Fibroblast of pulmonary artery (primary cell): ENCODE measurements around the gene CNOT3.

ENCODE experiments used
- DNase-seq: peaks from one replicate; pipeline ENCODE4 v3.0.0-alpha.2; 2010; ENCODE audit warnings: low read depth
- H3K4me3 ChIP-seq: replicated peaks from 2 replicates; pipeline ENCODE4 v1.5.1; 2011; ENCODE audit warnings: low read depth, mild to moderate bottlenecking, control low read depth, low read length, moderate library complexity
- CTCF ChIP-seq: IDR thresholded peaks from 2 replicates; pipeline ENCODE4 v1.5.1; 2011; ENCODE audit warnings: mild to moderate bottlenecking, control low read depth, low read length, inconsistent platforms; ENCODE audit errors: missing control alignments

CNOT3 gene

DNA sequence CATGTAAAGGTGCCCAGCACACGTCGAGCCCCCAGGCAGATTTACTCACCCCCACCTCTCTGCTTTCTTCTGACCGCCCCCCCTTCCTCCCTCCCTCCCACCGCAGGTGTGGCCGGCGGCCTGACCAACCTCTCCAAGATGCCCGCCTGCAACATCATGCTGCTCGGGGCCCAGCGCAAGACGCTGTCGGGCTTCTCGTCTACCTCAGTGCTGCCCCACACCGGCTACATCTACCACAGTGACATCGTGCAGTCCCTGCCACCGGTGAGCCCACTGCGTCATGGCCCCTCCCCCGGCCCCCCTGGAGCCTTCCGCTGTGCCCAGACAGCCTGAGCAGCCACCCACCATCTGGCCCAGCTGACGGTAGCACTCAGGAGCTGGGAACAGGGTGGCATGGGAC is 13.2 kb upstream of the CNOT3 start:
- no peak for TF ChIP-seq CTCF
- H3K4me3 ChIP-seq = no peak overlapping the region

GRCh38 chr19:54125713-54126112 is 11.8 kb upstream of the CNOT3 start:
- DNase-seq = no peak
- H3K4me3 ChIP-seq = no peak overlapping the region
- TF ChIP-seq CTCF = no peak

More for the DNA sequence above, 13.2 kb upstream of the CNOT3 start:
- no peak for DNase-seq

- no peak for DNase-seq
- no peak overlapping the region for H3K4me3 ChIP-seq
- TF ChIP-seq CTCF = no peak
These were observed 9.7 kb upstream of the CNOT3 start for GRCh38 chr19:54127688-54128440.

GRCh38 chr19:54128441-54128725 is 9.2 kb upstream of the CNOT3 start:
- DNase-seq = no peak
- TF ChIP-seq CTCF = no peak

GRCh38 chr19:54128796-54129616 is 8.6 kb upstream of the CNOT3 start:
- H3K4me3 ChIP-seq = no peak overlapping the region
- TF ChIP-seq CTCF = no peak
- no peak for DNase-seq

More at GRCh38 chr19:54128441-54128725, 9.2 kb upstream of the CNOT3 start:
- H3K4me3 ChIP-seq = no peak overlapping the region

DNA sequence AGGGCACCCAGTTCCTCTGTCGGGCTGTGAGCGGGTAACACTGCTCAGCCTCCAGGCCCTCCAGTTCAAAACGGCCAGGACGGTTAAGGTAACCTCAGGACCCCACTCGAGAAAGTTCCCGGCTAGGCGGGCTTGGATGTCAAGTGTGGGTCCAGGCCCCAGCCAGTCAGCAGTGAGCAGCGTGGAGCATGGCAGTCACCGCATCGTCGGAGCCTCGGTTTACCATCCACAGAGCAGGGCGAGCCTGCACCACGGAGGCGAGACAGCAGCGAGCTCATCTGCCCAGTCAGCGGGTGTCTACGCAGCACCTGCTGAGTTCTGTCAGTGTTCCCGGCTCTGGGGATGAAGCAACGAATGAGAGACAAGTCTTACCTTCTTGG is 8.0 kb upstream of the CNOT3 start:
- no peak overlapping the region for H3K4me3 ChIP-seq
- no peak for TF ChIP-seq CTCF
- DNase-seq = no peak
